ENCODE measurements around the gene A1CF. TPM values are rescaled to one million over a fixed set of nuclear protein-coding genes. Genes with fewer than 3 reads are reported as not detected.
"Not testable (repeated sequence)": the region's sequence is repeated elsewhere in the genome, so short reads cannot be mapped to it uniquely, and the experiment has no call there.

A1CF gene
- total RNA-seq, 1 donor from 2014 or later, result not detected

- intact Hi-C loops (cut with DNase I), result no loop called here
- ATAC-seq, result no peak
Observed at GRCh38 chr10:50799595-50799994, 85.8 kb downstream of the A1CF start.

DNA sequence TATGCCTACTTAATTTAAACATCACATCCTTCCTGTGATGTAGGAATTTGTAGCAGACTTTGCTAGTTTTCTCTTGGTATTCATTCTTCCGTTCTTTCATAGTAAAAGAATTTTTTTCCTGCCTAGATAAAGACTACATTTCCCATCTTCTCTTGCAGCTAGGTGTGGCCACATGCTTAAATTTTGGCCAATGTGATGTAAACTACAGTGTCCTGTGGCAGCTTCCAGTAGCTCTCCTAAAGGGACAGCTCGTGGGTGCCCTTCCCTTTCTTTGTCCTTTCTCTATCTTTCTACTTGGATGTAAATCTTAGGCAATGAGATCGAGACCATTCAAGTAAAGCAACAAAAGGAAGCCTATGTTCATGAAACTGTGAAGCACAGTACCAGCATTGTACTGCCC, 87.1 kb downstream of the A1CF start:
- no peak for ATAC-seq
- intact Hi-C loops (cut with DNase I), result no loop called here
- no peak for DNase-seq (ENCODE audit: low spot score)

More at GRCh38 chr10:50799595-50799994, 85.8 kb downstream of the A1CF start:
- DNase-seq (ENCODE audit: low spot score), result no peak

DNA sequence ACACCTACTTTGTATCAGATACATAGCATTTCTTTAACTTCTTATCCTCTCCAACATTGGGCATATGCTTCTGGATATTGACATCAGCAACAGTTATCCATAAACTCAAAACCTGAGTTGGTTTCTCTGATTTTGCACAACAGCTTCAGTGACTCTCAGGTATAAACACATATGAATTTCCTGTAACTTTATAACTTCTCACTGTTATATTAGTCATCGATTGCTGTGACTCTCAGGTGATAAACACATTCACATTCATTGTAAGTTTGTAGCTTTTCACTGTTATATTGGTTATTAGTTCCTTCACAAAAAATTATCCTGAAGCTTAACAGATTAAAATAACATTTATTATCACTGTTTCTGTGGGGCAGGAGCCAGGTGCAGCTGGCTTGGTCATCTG, 88.7 kb downstream of the A1CF start:
- ATAC-seq, result no peak
- intact Hi-C loops (cut with DNase I), result no loop called here
- DNase-seq (ENCODE audit: low spot score), result no peak

DNA sequence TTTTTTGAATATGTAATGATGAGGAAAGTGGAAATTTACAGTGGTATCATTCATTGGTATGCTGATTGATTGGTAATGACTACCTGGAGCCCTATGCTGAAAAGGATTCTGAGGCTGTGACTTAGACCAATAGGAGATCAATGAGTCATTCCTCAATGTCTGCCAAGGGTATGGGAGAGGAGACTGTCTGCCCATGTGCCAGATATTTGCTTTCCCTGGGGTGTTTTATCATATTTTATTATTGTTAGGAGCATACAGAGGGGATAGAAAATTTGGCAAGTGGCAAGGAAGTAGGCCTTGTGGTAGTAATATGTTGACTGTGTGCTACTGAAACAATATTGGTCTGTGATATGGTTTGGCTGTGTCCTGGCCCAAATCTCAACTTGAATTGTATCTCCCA, 90.9 kb downstream of the A1CF start:
- intact Hi-C loops (cut with DNase I), result no loop called here
- DNase-seq (ENCODE audit: low spot score), result no peak
- ATAC-seq, result no peak

DNA sequence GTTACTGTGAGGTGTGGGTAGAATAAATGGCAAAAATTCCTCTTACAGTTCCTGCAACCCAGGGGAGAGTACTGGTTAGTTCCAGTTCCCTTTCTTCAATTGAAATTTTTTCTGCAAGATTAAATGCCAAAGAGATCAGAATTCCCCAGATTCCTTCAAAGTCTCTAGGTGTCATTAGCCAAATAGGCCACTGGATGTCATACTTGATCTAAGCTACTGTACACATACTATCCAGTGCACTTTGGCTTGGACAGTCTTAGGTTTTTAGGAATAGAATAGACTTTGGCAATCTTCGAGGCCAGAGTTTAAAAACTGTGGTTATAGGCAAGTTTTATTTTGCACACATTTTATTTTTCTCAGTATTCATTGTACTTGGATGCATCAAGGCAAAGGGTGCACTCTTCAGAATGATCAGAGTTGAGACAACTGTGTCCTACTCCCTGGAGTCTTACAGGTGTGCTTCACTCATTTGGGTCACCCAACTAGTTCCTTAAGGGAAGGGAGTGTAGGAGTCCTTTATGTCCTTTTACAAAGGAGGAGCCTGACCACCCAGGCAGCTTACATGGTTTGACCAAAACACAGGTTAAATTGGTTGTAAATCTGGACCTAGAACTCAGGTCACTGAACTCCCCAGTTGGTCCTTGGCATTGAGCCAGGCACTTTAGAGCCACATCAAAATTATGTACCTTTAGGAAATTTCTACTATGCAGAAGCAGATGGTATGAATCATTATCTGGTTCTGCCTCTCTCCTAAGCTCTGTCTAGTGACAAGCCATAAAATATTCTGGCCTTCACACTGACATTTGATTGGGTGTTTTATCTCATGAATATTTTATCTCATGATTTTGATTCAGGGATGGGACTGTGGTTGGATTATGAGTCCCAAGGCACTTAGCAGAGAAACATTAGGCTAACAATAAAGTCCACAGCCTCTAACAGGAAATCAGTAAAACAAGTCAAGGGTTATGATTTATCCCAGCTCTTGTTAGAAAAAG, 96.2 kb downstream of the A1CF start:
- no peak for DNase-seq (ENCODE audit: low spot score)
- ATAC-seq, result no peak
- intact Hi-C loops (cut with DNase I), result no loop called here

DNA sequence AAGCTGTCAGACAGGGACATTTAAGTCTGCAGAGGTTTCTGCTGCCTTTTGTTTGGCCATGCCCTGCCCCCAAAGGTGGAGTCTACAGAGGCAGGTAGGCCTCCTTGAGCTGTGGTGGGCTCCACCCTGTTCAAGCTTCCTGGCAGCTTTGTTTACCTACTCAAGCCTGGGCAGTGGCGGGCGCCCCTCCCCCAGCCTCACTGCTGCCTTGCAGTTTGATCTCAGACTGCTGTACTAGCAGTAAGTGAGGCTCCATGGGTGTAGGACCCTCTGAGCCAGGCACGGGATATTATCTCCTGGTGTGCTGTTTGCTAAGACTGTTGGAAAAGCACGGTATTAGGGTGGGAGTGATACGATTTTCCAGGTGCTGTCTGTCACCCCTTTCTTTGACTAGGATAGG, 97.5 kb downstream of the A1CF start:
- DNase-seq (ENCODE audit: low spot score); ATAC-seq: not testable (repeated sequence)

GRCh38 chr10:50782017-50782416, 103.4 kb downstream of the A1CF start:
- ATAC-seq; DNase-seq (ENCODE audit: low spot score); intact Hi-C loops (cut with DNase I): not testable (repeated sequence)

More for the DNA sequence above, 97.5 kb downstream of the A1CF start:
- intact Hi-C loops (cut with DNase I), result not testable (repeated sequence)

DNA sequence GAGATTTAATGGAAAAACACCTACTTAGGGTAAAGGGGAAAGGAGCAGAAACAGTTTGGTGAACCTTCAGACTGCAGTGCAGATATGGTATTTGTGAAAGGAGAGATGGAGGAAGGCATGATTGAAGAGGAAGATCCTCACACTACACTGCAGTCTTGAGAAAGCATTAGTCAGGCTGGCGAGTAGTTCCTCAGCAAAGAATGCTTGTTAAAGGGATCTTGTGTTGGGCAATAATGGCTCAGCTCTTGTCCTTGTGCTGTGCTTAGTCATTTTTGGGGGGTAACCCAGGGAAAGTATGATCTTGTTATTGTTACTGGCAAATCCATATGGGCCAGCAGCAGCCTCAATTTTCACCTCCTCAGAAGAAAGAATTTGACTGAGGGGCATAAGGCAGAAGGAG, 105.4 kb downstream of the A1CF start:
- ATAC-seq, result not testable (repeated sequence)

DNA sequence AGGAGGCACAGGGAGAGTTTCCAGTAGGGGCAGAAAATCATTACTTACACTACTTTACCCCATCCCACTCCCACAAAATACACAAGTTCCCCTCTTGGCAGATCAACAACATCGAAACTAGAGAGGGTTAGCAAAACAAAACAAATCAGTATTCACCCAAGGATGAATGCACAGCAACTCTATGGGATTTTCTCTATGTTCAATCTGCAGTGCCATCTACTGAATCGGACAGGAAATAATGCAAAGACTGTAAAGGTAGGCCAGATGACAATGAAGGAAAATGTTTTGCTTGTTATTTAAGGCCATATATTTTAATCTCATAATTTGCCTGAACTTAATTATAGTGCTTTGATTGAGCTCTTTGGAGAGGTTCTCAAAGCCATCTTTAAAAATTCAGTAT, 110.6 kb downstream of the A1CF start:
- DNase-seq (ENCODE audit: low spot score); intact Hi-C loops (cut with DNase I); ATAC-seq: not testable (repeated sequence)

More for the DNA sequence above, 105.4 kb downstream of the A1CF start:
- DNase-seq (ENCODE audit: low spot score); intact Hi-C loops (cut with DNase I): not testable (repeated sequence)

- DNase-seq (ENCODE audit: low spot score); ATAC-seq; intact Hi-C loops (cut with DNase I): not testable (repeated sequence)
Observed at GRCh38 chr10:50772042-50772441, 113.4 kb downstream of the A1CF start.

DNA sequence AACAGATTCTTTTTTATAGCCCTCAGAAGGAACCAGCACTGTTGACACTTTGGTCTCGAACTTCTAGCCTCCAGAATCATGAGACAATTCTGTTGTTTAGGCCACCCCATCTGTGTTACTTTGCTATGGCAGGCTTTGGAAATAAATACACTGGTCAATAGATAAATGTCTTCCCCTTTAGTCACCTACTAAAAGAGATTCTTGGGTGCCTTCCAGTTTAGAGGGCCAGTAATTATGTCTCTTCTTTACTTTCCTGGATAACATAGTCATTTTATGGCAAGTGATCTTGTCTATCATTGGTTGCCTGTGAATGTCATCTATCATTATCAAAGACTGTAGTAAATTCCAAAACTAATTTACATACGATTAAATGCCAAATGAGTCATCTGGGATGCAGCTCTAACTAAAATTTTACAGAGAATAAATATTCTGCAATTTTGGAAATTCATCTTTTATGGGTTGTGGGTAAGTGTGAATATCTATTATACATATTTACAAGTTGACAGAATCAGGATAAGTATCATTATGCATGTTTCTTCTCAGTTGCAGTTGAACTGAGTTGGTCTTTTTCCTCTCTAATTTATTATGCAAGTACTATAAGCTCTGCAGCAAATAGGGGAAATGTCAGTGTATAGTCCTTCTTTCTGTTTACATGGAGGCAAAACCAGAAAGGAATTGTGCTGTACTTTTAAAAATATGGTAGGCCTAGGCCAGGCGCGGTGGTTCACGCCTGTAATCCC, 118.5 kb downstream of the A1CF start:
- intact Hi-C loops (cut with DNase I); ATAC-seq; DNase-seq (ENCODE audit: low spot score): not testable (repeated sequence)

Other genes with a start within 250 kb of the A1CF start
- 2.3 TPM for gene ASAH2B, start 145.7 kb downstream of the A1CF start, total RNA-seq
- 20.0 TPM for gene PRKG1, start 188.9 kb upstream of the A1CF start, total RNA-seq